Measurements from ENCODE around the gene IL27RA. TPM values are rescaled to one million over a fixed set of nuclear protein-coding genes. Genes with fewer than 3 reads are reported as not detected.

Gene IL27RA
- total and polyA plus RNA-seq, 2 donors (not counting 3 experiments of a cell fraction or from before 2014, with no cell fraction given): 1.6 to 4.5 TPM

GRCh38 chr19:13999085-13999484 lies 32.5 kb upstream of the IL27RA start:
- dilution Hi-C loops (cut with MboI; ENCODE audit: extremely low pct_ligation_motif_present, low sequenced_read_pairs) (no loop called here), intact Hi-C loops (cut with micrococcal nuclease) (no loop called here)
- CTCF ChIA-PET: interaction anchor here (1.0 to 1.2 kb wide), 3 partner anchors 12 to 43 kb away, joined by 3 to 4 read pairs (median 3); partner anchors contain the start of gene IL27RA

More at GRCh38 chr19:13999085-13999484, 32.5 kb upstream of the IL27RA start:
- H3K9me1 ChIP-seq (replicated peaks; ENCODE audit: control insufficient read depth, extremely low read depth, insufficient read depth, low read length): no peaks in the 10 kb centered on the region
- H3K4me3 ChIP-seq (replicated peaks in 1 of 3; ENCODE audit: insufficient read depth in 1 of 3, low read depth in 1 of 3, low read length in 3 of 3): no peak overlapping the region
- no peaks in the 10 kb centered on the region for H3K27me3 ChIP-seq (ENCODE audit: control insufficient read depth in 2 of 2, insufficient read depth in 2 of 2, low read length in 2 of 2)
- H3K79me2 ChIP-seq (ENCODE audit: control insufficient read depth, insufficient read depth, low read length): peaks cover 5% of the 10 kb centered on the region
- no peak for FAIRE-seq
- POLR2A ChIA-PET: no interaction called here
- no peak overlapping the region for H3K9ac ChIP-seq (replicated peaks; ENCODE audit: extremely low read depth, insufficient read depth, low read length)
- no peaks in the 10 kb centered on the region for H4K20me1 ChIP-seq (replicated peaks; ENCODE audit: control insufficient read depth, extremely low read depth, insufficient read depth, low read length)
- H3K36me3 ChIP-seq (ENCODE audit: control insufficient read depth in 2 of 2, extremely low read depth in 1 of 2, insufficient read depth in 2 of 2, low read length in 2 of 2): peaks cover 0 to 7% of the 10 kb centered on the region in 2 experiments
- BruUV-seq (replicated peaks): no TSS peak
- no peak overlapping the region for H3K4me2 ChIP-seq (ENCODE audit: insufficient read depth, low read length)
- TF ChIP-seq POLR2AphosphoS5 (IDR thresholded peaks at IDR 0.05; ENCODE audit: insufficient read depth, low read depth, low read length) (no peak), GATA2 (IDR thresholded peaks at IDR 0.05; ENCODE audit: insufficient read depth, insufficient read length, low read depth, low read length) (no peak), POLR2A (IDR thresholded peaks at IDR 0.05; ENCODE audit: low read depth, low read length) (no peak), CTCF (IDR thresholded peaks at IDR 0.05; ENCODE audit: extremely low read depth in 1 of 2, insufficient read depth in 1 of 2, low read depth in 1 of 2, low read length in 2 of 2) (no peak), EZH2 (IDR thresholded peaks at IDR 0.05; ENCODE audit: borderline replicate concordance, low read depth, low read length, severe bottlenecking) (no peak)
- peaks cover 4% of the 10 kb centered on the region for H3K4me1 ChIP-seq (ENCODE audit: control insufficient read depth, extremely low read depth, insufficient read depth, low read length)
- H2AFZ ChIP-seq (ENCODE audit: low read depth, low read length): no peak overlapping the region
- no peaks in the 10 kb centered on the region for H3K9me3 ChIP-seq (replicated peaks; ENCODE audit: control insufficient read depth, insufficient read depth, low read length)
- DNase-seq (ENCODE audit: low read depth, low spot score): no peak
- no peak overlapping the region for H3K27ac ChIP-seq (ENCODE audit: insufficient read depth, low read depth, low read length)

Measured in endothelial cell of umbilical vein (primary cell).